Rectal smooth muscle tissue (tissue), 1 donor: Measurements from ENCODE around the gene MAST4.

Source experiments
- H3K27ac ChIP-seq: one replicate; pipeline ENCODE4 v1.7.0; 2013; ENCODE audit warnings: low read depth, low read length, inconsistent platforms
- H3K27me3 ChIP-seq: one replicate; pipeline ENCODE4 v1.7.0; 2013; ENCODE audit warnings: low read length; ENCODE audit not compliant: control insufficient read depth, insufficient read depth
- H3K36me3 ChIP-seq: one replicate; pipeline ENCODE4 v1.7.0; 2013; ENCODE audit warnings: low read length; ENCODE audit not compliant: control insufficient read depth, insufficient read depth
- H3K4me1 ChIP-seq: one replicate; pipeline ENCODE4 v1.7.0; 2013; ENCODE audit warnings: low read length; ENCODE audit not compliant: control insufficient read depth, insufficient read depth
- H3K4me3 ChIP-seq: one replicate; pipeline ENCODE4 v1.7.0; 2013; ENCODE audit warnings: low read length
- H3K9ac ChIP-seq: one replicate; pipeline ENCODE4 v1.7.0; 2013; ENCODE audit warnings: low read length

Gene MAST4

GRCh38 chr5:67214707-67215447, 618.7 kb downstream of the MAST4 start:
- Histone ChIP-seq H3K36me3 (no peaks in the 10 kb centered on the region), H3K4me3 (no peak overlapping the region), H3K4me1 (no peaks in the 10 kb centered on the region), H3K9ac (no peak overlapping the region), H3K27ac (no peak overlapping the region), H3K27me3 (no peaks in the 10 kb centered on the region)

GRCh38 chr5:67215519-67216471, 619.6 kb downstream of the MAST4 start:
- Histone ChIP-seq H3K27ac (no peak overlapping the region), H3K36me3 (no peaks in the 10 kb centered on the region), H3K27me3 (no peaks in the 10 kb centered on the region), H3K4me1 (no peaks in the 10 kb centered on the region), H3K9ac (no peak overlapping the region), H3K4me3 (peak overlapping the region; percentile 37)

- H3K9ac ChIP-seq = no peak overlapping the region
- H3K4me3 ChIP-seq = no peak overlapping the region
Observed at GRCh38 chr5:67216564-67216963, 620.4 kb downstream of the MAST4 start.

More at GRCh38 chr5:67216564-67216963, 620.4 kb downstream of the MAST4 start:
- no peaks in the 10 kb centered on the region for H3K36me3 ChIP-seq
- H3K4me1 ChIP-seq = no peaks in the 10 kb centered on the region
- H3K27ac ChIP-seq = no peak overlapping the region
- no peaks in the 10 kb centered on the region for H3K27me3 ChIP-seq
